PC-3 (cell line): Measurements from ENCODE around the gene PDXK.

Experiments
- EZH2phosphoT487 ChIP-seq: fragments of 300-600 bp; sonication (generic); IDR thresholded peaks from 2 replicates; pipeline ENCODE4 v1.6.1; 2018; ENCODE audit warnings: mild to moderate bottlenecking, antibody characterized with exemption, low read length, borderline replicate concordance
- TF ChIP-seq, protein P1 (sequence below): fragments of 300-600 bp; sonication (generic); conservative IDR thresholded peaks from 2 replicates; pipeline ENCODE4 v1.5.1; 2017; ENCODE audit warnings: antibody characterized with exemption, low read depth, mild to moderate bottlenecking, low read length

DNA sequence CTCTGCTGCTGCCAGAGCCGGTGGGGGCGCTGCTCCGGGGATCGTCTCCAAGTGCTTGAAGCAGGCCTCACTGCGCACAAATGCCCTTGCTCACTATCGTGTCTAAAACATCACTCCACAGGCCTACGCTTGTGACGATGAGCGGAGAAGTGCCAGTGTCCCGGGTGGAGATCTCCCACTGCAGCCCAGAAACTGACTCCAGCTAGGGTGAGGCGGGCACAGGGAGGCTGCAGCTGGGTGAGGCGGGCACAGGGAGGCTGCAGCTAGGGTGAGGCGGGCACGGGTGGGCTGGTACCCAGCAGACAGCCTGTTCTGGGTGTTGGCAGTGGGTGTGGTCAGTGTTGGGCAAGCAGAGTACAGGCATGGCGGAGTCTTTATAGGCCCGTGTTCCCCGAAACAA is 22.7 kb upstream of the PDXK start:
- TF ChIP-seq, protein P1, sequence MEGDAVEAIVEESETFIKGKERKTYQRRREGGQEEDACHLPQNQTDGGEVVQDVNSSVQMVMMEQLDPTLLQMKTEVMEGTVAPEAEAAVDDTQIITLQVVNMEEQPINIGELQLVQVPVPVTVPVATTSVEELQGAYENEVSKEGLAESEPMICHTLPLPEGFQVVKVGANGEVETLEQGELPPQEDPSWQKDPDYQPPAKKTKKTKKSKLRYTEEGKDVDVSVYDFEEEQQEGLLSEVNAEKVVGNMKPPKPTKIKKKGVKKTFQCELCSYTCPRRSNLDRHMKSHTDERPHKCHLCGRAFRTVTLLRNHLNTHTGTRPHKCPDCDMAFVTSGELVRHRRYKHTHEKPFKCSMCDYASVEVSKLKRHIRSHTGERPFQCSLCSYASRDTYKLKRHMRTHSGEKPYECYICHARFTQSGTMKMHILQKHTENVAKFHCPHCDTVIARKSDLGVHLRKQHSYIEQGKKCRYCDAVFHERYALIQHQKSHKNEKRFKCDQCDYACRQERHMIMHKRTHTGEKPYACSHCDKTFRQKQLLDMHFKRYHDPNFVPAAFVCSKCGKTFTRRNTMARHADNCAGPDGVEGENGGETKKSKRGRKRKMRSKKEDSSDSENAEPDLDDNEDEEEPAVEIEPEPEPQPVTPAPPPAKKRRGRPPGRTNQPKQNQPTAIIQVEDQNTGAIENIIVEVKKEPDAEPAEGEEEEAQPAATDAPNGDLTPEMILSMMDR: no peak
- TF ChIP-seq EZH2phosphoT487: no peak
